Nephron progenitor cell (in vitro differentiated cells): ENCODE measurements around the gene KCNIP3.

Source experiments
- DNase-seq: peaks from one replicate; pipeline ENCODE4 v3.0.0; 2021
- H3K27ac Mint-ChIP-seq: 2 replicates; pipeline ENCODE4 v1.8.0; 2021; ENCODE audit warnings: mild to moderate bottlenecking, moderate library complexity, mixed read lengths
- H3K27me3 Mint-ChIP-seq: 2 replicates; pipeline ENCODE4 v1.8.0; 2021; ENCODE audit warnings: mild to moderate bottlenecking, low read depth, mixed read lengths; ENCODE audit not compliant: poor library complexity
- H3K36me3 Mint-ChIP-seq: 2 replicates; pipeline ENCODE4 v1.8.0; 2021; ENCODE audit warnings: low read depth, mixed read lengths
- H3K4me1 Mint-ChIP-seq: 2 replicates; pipeline ENCODE4 v1.8.0; 2021; ENCODE audit warnings: mixed read lengths
- H3K4me3 Mint-ChIP-seq: 2 replicates; pipeline ENCODE4 v1.8.0; 2021; ENCODE audit warnings: mild to moderate bottlenecking, moderate library complexity, mixed read lengths
- H3K9me3 Mint-ChIP-seq: 2 replicates; pipeline ENCODE4 v1.8.0; 2021; ENCODE audit warnings: mild to moderate bottlenecking, moderate library complexity, mixed read lengths
- CTCF ChIP-seq: fragments of 200-600 bp; sonication (generic); IDR thresholded peaks from 2 replicates; pipeline ENCODE4 v1.5.0; 2021; ENCODE audit warnings: antibody characterized with exemption

KCNIP3 gene

GRCh38 chr2:95361216-95361980 lies 64.3 kb downstream of the KCNIP3 start:
- Mint-ChIP-seq H3K27me3 (peaks cover 29% of the 10 kb centered on the region), H3K4me3 (no peak overlapping the region), H3K4me1 (no peaks in the 10 kb centered on the region), H3K9me3 (peaks cover 14% of the 10 kb centered on the region), H3K36me3 (no peaks in the 10 kb centered on the region), H3K27ac (no peak overlapping the region)
- DNase-seq: no peak
- TF ChIP-seq CTCF: no peak

DNA sequence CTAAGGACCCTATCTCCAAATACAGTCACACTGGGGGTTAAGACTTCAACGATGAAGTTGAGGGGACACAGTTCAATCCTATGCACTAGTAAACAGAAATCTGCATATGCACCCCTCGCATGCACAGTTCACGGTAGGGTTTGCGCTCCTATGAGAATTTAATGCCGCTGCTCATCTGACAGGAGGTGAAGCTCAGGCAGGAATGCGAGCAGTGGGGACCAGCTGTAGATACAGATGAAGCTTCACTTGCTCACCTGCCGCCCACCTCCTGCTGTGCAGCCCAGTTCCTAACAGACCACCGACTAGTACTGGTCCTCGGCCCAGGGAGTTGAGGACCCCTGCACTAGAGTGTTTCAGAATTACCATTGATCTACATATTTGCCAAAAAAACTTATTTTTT lies 65.3 kb downstream of the KCNIP3 start:
- Mint-ChIP-seq H3K27me3 (peaks cover 32% of the 10 kb centered on the region), H3K27ac (no peak overlapping the region), H3K9me3 (peaks cover 10% of the 10 kb centered on the region), H3K4me3 (no peak overlapping the region), H3K36me3 (no peaks in the 10 kb centered on the region), H3K4me1 (no peaks in the 10 kb centered on the region)
- no peak for DNase-seq
- TF ChIP-seq CTCF: no peak

DNA sequence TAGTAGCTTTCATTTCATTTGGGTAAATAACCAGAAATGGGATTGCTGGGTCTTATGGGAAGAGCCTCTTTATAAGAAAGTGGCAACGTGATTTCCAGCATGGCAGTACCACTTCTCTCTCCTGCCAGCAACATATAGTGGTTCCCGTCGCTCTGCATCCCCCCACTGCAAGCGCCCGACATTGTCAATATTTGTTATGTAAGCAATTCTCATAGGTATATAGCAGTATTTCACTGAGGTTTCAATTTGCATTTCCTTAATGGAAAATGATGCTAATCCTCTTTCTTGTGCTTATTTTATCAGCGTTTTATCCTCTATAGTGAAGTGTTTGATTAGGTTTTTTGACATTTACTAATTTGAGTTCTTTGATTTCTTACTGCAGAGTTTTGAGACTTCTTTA lies 69.4 kb downstream of the KCNIP3 start:
- H3K4me3 Mint-ChIP-seq: no peak overlapping the region
- H3K27ac Mint-ChIP-seq: no peak overlapping the region
- no peak for TF ChIP-seq CTCF
- no peaks in the 10 kb centered on the region for H3K36me3 Mint-ChIP-seq
- no peak for DNase-seq
- H3K9me3 Mint-ChIP-seq: peaks cover 19% of the 10 kb centered on the region
- no peaks in the 10 kb centered on the region for H3K4me1 Mint-ChIP-seq
- H3K27me3 Mint-ChIP-seq: peaks cover 34% of the 10 kb centered on the region

- Mint-ChIP-seq H3K27me3 (peaks cover 26% of the 10 kb centered on the region), H3K9me3 (peaks cover 16% of the 10 kb centered on the region), H3K4me1 (peaks cover 4% of the 10 kb centered on the region), H3K4me3 (no peak overlapping the region), H3K36me3 (no peaks in the 10 kb centered on the region), H3K27ac (no peak overlapping the region)
- no peak for TF ChIP-seq CTCF
- DNase-seq: no peak
Measured at GRCh38 chr2:95372216-95372829, 75.2 kb downstream of the KCNIP3 start.

- H3K4me1 Mint-ChIP-seq: peaks cover 4% of the 10 kb centered on the region
- TF ChIP-seq CTCF: no peak
- no peak overlapping the region for H3K4me3 Mint-ChIP-seq
- peaks cover 26% of the 10 kb centered on the region for H3K27me3 Mint-ChIP-seq
- H3K9me3 Mint-ChIP-seq: peaks cover 16% of the 10 kb centered on the region
- H3K27ac Mint-ChIP-seq: no peak overlapping the region
- H3K36me3 Mint-ChIP-seq: no peaks in the 10 kb centered on the region
- no peak for DNase-seq
Measured at GRCh38 chr2:95372845-95373244, 75.7 kb downstream of the KCNIP3 start.

DNA sequence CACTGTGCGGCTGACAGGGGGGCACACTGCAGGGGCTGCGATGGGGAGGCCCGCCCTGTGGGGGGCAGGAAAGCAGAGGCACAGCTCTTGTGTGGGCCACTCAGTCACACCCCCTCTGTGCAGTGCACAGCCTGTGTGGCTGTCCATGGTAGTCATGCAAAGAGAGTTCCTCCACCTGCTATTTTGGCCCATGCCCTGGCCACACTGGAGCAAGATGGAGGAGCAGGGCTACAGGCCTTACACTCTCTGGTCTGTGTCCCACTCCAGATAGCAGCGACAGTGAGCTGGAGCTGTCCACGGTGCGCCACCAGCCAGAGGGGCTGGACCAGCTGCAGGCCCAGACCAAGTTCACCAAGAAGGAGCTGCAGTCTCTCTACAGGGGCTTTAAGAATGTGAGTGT lies 76.9 kb downstream of the KCNIP3 start:
- H3K36me3 Mint-ChIP-seq: no peaks in the 10 kb centered on the region
- TF ChIP-seq CTCF: no peak
- H3K27ac Mint-ChIP-seq: no peak overlapping the region
- peaks cover 4% of the 10 kb centered on the region for H3K4me1 Mint-ChIP-seq
- no peak for DNase-seq
- H3K9me3 Mint-ChIP-seq: peaks cover 16% of the 10 kb centered on the region
- no peak overlapping the region for H3K4me3 Mint-ChIP-seq
- H3K27me3 Mint-ChIP-seq: peaks cover 19% of the 10 kb centered on the region
